ENCODE results near the gene PTHLH.

GRCh38 chr12:28015165-28015564 is 42.6 kb upstream of the PTHLH start:
- no peak for TF ChIP-seq POLR2AphosphoS5 (IDR thresholded peaks at IDR 0.05; ENCODE audit: low read depth, low read length)
- TF ChIP-seq POLR2A (IDR thresholded peaks at IDR 0.05; ENCODE audit: low read depth, low read length), result no peak
- no peak for TF ChIP-seq SPI1 (IDR thresholded peaks at IDR 0.05; ENCODE audit: low read depth, low read length)
- no peak for TF ChIP-seq PAX5 (IDR thresholded peaks at IDR 0.05; ENCODE audit: insufficient read depth, low read length, severe bottlenecking)
- TF ChIP-seq TAF1 (IDR thresholded peaks at IDR 0.05; ENCODE audit: low read depth, low read length), result no peak
